ENCODE data around the gene TMEM161A. TPM values are rescaled to one million over a fixed set of nuclear protein-coding genes. Genes with fewer than 3 reads are reported as not detected.

The TMEM161A gene
- total and polyA plus RNA-seq, 2 of the 13 experiments (the other 11 are each of a cell fraction or from before 2014, with no cell fraction given): 25.9 to 31.4 TPM

- TF ChIP-seq ZSCAN5A (CRISPR knock-in tag; IDR thresholded peaks at IDR 0.05; ENCODE audit: borderline replicate concordance) (peak; percentile 77; the same call in 1 of the 2 replicates), ZSCAN9 (CRISPR knock-in tag; IDR thresholded peaks at IDR 0.05; ENCODE audit: borderline replicate concordance) (peak; percentile 77; the same call in 1 of the 2 replicates), TAF15 (IDR thresholded peaks at IDR 0.05; ENCODE audit: low read depth, low read length, poor library complexity, severe bottlenecking) (no peak), NFIC (IDR thresholded peaks at IDR 0.05; ENCODE audit: low read length) (0 out of 2 replicates have a peak, but pooled peaks have one; percentile 36), ZNF7 (CRISPR knock-in tag; IDR thresholded peaks at IDR 0.05) (no peak), TBX3 (IDR thresholded peaks at IDR 0.05; ENCODE audit: borderline replicate concordance) (peak; percentile 85), MBD4 (IDR thresholded peaks at IDR 0.05; ENCODE audit: borderline replicate concordance, low read length) (no peak), THRA (CRISPR knock-in tag; IDR thresholded peaks at IDR 0.05; ENCODE audit: borderline replicate concordance) (peak; percentile 98), SMYD3 (CRISPR knock-in tag; IDR thresholded peaks at IDR 0.05) (peak; percentile 53; the same call in 1 of the 2 replicates), ZNF772 (CRISPR knock-in tag; IDR thresholded peaks at IDR 0.05) (peak; percentile 95), ZFP91 (CRISPR knock-in tag; IDR thresholded peaks at IDR 0.05; ENCODE audit: borderline replicate concordance) (peak; percentile 76; the same call in 1 of the 2 replicates), ZNF556 (CRISPR knock-in tag; IDR thresholded peaks at IDR 0.05; ENCODE audit: borderline replicate concordance) (peak; percentile 39; the same call in 1 of the 2 replicates), ZNF841 (CRISPR knock-in tag; IDR thresholded peaks at IDR 0.05; ENCODE audit: borderline replicate concordance) (no peak), CBFB (CRISPR knock-in tag; IDR thresholded peaks at IDR 0.05) (no peak), PHB2 (IDR thresholded peaks at IDR 0.05; ENCODE audit: partially characterized antibody) (no peak), ZNF124 (CRISPR knock-in tag; IDR thresholded peaks at IDR 0.05) (peak; percentile 80; the same call in 1 of the 2 replicates), SP1 (IDR thresholded peaks at IDR 0.05) (no peak), SP1 (CRISPR knock-in tag; IDR thresholded peaks at IDR 0.05) (no peak), SPEN (CRISPR knock-in tag; IDR thresholded peaks at IDR 0.05; ENCODE audit: low read depth) (peak; percentile 96), NCOR1 (IDR thresholded peaks at IDR 0.05; ENCODE audit: borderline replicate concordance, low read length) (peak; percentile 98; the same call in 1 of the 2 replicates), ASH2L (IDR thresholded peaks at IDR 0.05; ENCODE audit: insufficient read length, low read depth, low read length) (peak; percentile 72), ZNF792 (CRISPR knock-in tag; IDR thresholded peaks at IDR 0.05) (peak; percentile 69; the same call in 1 of the 2 replicates), ZBTB38 (CRISPR knock-in tag; IDR thresholded peaks at IDR 0.05) (peak; percentile 66), TGIF2 (CRISPR knock-in tag; IDR thresholded peaks at IDR 0.05) (peak; percentile 90)
- TF ChIP-seq, protein P1, sequence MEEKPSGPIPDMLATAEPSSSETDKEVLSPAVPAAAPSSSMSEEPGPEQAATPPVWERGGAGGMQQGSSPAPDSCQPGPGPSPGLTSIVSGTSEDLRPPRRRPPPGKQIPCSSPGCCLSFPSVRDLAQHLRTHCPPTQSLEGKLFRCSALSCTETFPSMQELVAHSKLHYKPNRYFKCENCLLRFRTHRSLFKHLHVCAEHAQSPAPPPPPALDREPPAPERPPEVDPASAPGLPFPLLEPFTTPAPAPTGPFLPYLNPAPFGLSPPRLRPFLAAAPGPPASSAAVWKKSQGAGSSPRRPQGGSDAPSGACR (CRISPR knock-in tag; IDR thresholded peaks at IDR 0.05): peak; percentile 96
These were observed 41.3 kb downstream of the TMEM161A start (continued) for GRCh38 chr19:19096641-19097627.
